Tibial nerve (tissue), 4 donors: ENCODE results near the gene CTBS.

Source experiments
- CTCF ChIP-seq, 5 experiments: fragments of 200-600 bp in 3 of 5; fragments of 450-650 bp in 2 of 5; sonication (generic) in 3 of 5; IDR thresholded peaks; one replicate each; pipeline ENCODE4 v1.5.1; 2016 to 2019; ENCODE audit warnings: antibody characterized with exemption in 5 of 5, mild to moderate bottlenecking in 3 of 5, moderate library complexity in 2 of 5
- EP300 ChIP-seq, 2 donors: sonication (generic); formaldehyde crosslinking; IDR thresholded peaks; one replicate each; pipeline ENCODE4 v1.6.1; 2017; ENCODE audit warnings: antibody characterized with exemption in 2 of 2, mild to moderate bottlenecking in 1 of 2

GRCh38 chr1:84571150-84571535 lies 3.1 kb downstream of the CTBS start:
- TF ChIP-seq CTCF (IDR thresholded peaks at IDR 0.05) = no peak
- no peak for TF ChIP-seq EP300 (IDR thresholded peaks at IDR 0.05)
